Hepatocyte (in vitro differentiated cells): ENCODE measurements around the gene NKD1.

Experiments used
- CTCF ChIP-seq: fragments of 200-600 bp; sonication (generic); IDR thresholded peaks from 2 replicates; pipeline ENCODE4 v1.5.1; 2016; ENCODE audit warnings: antibody characterized with exemption, mild to moderate bottlenecking; ENCODE audit not compliant: poor library complexity
- EZH2 ChIP-seq: fragments of 200-600 bp; sonication (generic); IDR thresholded peaks from 2 replicates; pipeline ENCODE4 v1.6.1; 2016; ENCODE audit warnings: antibody characterized with exemption, mild to moderate bottlenecking, borderline replicate concordance

- TF ChIP-seq CTCF (no peak), EZH2 (no peak)
These were observed 55.8 kb downstream of the NKD1 start for GRCh38 chr16:50604065-50604418.
